GM21786 (cell line): ENCODE measurements around the gene COG8.
A peak's percentile ranks its signal among the peaks of the same experiment; 100 is the strongest.
"Not testable (repeated sequence)": the region's sequence is repeated elsewhere in the genome, so short reads cannot be mapped to it uniquely, and the experiment has no call there.

Experiments used
- ATAC-seq: cut with Tn5 transposase; IDR thresholded peaks from one replicate; pipeline ENCODE4 v1.9.1; 2021; ENCODE audit not compliant: unreplicated experiment

COG8 gene

DNA sequence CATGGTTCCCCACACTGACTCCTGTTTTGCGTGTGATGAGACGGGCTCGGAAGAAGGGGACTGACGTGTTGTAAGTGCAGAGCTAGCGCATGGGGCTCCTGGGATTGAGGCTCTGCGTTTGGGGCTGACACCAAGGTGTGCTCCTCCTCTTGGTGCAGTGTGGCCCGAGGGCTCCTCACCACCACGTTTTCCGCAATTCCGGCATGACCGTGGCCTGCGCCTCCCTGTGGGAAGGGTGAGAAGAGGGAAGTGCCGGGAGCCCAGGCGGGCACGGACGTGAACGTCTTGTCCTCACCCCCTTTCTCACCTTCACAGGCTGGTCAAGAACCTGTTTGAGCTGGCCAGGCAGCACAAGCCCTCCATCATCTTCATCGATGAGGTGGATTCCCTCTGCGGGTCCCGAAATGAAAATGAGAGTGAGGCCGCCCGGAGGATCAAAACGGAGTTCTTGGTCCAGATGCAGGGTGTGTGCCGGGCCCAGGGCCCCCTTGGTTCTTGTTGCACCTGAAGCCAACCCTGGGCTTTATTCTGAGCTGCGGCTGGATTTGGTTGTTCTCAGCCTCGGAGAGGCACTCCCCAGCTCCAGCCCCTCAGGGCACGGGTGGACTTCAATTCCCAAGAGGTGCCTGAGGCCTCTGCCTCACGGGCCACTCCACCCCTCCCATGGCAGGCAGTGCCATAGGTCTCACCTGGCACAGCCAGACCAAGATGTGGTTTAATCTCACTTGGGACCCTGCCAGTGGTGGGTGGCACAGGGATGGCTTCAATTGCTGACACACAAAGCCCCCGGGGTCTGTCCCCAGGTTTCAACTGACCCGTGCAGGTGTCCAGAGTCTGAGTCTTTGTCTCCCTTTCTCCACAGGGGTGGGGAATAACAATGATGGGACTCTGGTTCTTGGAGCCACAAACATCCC, 19.3 kb downstream of the COG8 start:
- no peak for ATAC-seq

GRCh38 chr16:69319381-69319780, 20.0 kb downstream of the COG8 start:
- no peak for ATAC-seq

DNA sequence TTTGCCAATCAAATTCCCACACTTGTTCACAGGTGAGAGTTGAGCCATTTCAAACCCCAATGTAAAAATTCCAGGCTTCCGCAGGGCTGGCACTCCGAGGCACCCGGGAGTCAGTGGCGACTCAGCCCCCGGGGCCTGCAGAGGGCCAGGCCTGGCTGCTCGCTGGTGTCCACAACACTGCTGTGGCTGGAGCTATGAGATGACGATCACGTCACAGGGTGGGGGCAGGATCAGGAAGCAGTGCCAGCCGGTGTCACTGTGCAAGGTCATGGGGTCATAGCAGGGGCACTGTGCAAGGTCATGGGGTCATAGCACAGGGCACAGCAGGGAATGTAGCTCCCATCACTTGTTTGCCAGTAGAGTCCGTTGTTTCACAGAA, 20.5 kb downstream of the COG8 start:
- no peak for ATAC-seq

DNA sequence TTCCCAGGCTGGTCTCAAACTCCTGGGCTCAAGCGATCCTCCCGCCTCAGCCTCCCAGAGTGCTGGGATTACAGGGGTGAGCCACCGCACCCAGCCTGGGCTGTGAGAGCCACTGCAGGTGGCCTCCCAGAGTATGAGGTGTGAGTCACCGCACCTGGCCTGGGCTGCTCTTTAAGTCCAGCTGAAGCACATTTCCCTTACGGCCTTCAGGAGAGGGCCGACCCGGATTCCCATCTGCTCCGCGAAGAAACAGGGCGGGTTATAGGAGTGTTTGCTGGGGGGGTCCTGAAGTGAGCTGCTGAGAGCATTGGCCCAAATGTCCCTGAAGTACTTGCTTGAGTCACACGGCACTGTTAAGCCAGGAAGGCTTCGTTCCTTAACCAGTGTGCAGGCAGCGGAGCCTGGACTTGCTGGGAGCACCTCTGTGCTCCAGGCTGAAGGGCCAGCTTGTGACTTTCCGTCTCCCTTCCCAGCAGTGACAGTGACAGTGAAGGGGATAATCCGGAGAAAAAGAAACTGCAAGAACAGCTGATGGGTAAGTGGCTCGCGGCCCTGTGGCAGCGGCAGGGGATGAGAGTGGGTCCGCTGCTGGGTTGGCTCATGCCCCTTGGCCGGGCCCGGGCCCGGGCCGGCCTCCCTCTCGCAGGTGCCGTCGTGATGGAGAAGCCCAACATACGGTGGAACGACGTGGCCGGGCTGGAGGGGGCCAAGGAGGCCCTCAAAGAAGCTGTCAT, 21.0 kb downstream of the COG8 start:
- no peak for ATAC-seq

DNA sequence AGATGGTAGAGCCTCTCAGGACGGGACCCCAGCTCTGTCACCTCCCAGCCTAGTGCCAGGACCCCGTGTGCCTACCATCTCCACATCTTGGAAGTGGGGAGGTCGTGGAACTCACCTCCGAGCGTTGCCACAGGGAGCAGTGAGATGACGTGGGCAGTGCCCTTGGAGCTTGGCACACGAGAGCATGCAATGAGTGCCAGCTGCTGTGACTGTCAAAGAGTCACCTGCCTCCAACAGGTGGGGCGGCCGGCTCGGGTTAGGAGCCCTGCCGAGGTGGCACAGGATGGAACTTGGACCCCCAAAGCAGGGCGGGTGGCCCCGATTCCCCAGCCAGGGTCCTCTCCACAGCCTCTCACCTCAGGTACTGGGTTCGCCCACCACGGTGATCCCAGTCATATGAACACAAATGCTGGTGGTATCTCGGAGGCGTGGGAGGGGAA, 22.7 kb downstream of the COG8 start:
- ATAC-seq, result no peak

- ATAC-seq, result no peak
These were observed 23.7 kb downstream of the COG8 start for GRCh38 chr16:69315486-69316311.

GRCh38 chr16:69314534-69314933, 24.8 kb downstream of the COG8 start:
- no peak for ATAC-seq

- ATAC-seq, result no peak
These were observed 25.9 kb downstream of the COG8 start for GRCh38 chr16:69313469-69313868.

- ATAC-seq, result peak; percentile 39
These were observed 27.6 kb downstream of the COG8 start for GRCh38 chr16:69311533-69312387.

- ATAC-seq, result peak; percentile 95
These were observed 28.5 kb downstream of the COG8 start, which contains the start of gene VPS4A for GRCh38 chr16:69310653-69311532. Gene VPS4A, plus strand, starts transcription at chr16:69311350. Its CDS starts 162 bp downstream, at chr16:69311512.

- no peak for ATAC-seq
These were observed 30.0 kb downstream of the COG8 start for GRCh38 chr16:69309316-69309715.

DNA sequence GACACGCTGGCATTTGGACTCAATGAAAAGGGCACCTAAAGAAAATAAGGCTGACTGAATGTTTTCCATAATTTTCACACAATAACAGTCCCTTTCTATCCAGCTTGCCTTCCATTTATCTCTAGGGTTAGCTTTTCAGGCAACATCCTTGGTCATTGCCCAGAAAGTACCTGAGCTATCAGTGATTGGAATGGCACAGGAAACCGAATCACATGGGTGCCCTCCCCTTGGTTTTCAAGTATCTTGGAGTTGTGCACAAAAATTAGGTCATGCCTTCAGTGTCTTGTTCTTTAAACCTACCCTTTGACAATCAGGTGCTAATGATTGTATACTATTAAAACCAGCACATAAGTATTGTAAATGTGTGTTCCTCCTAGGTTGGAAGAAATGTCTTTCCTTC, 31.5 kb downstream of the COG8 start:
- ATAC-seq, result no peak

- ATAC-seq, result no peak
These were observed 32.3 kb downstream of the COG8 start for GRCh38 chr16:69307091-69307490.

DNA sequence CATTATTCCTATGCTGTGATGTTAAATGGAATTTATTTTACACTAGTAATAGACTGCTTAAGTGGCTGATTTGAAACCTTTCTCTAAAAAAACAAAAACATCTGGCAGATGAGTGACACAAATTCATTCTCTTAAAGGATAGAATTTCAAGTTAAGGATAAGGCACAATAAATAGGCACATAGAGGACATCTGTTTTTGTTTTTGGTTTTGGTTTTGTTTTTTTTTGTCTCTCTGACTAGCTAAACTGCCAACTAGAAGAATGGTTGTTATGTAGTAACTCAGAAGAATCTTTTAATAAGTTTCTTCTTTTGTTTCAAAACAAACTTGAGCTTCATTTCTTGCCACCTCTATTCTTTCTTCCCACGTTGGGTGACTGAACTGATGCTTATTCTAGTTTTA, 33.3 kb downstream of the COG8 start:
- ATAC-seq, result no peak

DNA sequence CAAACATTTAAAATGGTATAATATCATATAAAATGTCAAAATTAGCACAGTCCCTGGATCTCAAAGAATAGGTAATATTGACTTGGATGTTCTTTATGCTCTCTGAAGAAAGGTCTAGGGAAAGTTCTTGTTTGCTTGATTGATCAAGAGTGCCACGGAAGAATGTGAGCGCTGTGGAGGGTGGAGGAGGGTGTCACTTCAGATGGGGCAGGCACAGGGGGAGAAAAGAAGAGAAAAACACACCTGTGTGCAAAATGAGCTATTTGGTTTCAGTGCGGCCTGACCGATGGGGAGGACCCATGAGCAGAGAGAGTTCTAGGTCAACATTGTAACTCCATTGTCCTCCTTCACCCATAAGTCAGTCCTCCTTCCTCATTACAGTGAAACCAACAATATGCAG, 37.1 kb downstream of the COG8 start:
- ATAC-seq, result no peak

DNA sequence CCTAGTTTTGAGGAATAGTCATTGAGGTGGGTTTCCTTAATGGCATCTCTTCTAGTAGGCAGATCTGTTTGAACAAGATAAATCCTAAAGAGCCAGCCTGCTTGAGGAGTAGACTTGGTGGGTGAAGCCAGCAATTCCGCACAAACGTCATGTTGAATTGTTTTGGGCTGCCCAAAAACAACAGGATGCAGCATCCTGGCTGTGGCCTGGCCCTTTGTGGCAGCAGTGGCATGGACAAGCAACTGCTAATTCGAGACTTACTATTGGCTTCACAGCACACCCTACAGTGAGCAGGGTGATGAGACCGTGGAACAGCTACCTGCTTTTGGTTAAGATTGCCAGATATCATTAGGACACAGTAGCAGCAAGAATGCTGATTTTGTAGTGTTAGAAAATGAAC, 37.5 kb downstream of the COG8 start:
- ATAC-seq, result no peak

GRCh38 chr16:69301187-69301586, 38.2 kb downstream of the COG8 start:
- ATAC-seq, result no peak

DNA sequence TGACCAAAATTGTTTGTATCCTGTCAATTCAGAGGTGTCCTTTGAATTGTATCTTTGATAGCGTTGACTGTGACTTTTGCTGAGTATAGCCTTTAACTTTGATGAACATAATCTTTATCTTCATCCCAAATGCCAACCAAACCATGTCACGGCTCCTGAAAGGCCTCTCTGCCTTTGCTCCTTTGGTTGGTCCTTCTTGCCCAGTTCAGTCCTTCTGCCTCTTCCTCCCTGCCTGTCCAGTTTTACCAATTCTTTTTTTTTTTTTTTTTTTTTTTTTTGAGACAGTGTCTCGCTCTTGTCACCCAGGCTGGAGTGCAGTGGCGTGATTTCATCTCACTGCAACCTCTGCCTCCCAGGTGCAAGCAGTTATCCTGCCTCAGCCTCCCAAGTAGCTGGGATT, 41.1 kb downstream of the COG8 start:
- no peak for ATAC-seq

DNA sequence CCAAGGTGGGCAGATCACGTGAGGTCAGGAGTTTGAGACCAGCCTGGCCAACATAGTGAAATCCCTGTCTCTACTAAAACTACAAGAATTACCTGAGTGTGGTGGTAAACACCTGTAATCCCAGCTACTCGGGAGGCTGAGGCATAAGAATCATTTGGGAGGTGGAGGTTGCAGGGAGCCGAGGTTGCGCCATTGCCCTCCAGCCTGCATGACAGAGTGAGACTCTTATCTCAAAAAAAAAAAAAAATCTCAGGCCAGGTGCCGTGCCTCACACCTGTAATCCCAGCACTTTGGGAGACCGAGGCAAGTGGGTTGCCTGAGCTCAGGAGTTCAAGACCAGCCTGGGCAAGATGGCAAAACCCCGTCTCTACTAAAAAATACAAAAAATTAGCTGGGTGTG, 42.6 kb downstream of the COG8 start:
- not testable (repeated sequence) for ATAC-seq
